Measurements from ENCODE around the gene LRSAM1. TPM values are rescaled to one million over a fixed set of nuclear protein-coding genes. Genes with fewer than 3 reads are reported as not detected.

The LRSAM1 gene
- total and polyA plus RNA-seq, 2 of the 8 experiments (the other 6 are each of a cell fraction or from before 2014, with no cell fraction given) = 9.7 to 18.3 TPM

DNA sequence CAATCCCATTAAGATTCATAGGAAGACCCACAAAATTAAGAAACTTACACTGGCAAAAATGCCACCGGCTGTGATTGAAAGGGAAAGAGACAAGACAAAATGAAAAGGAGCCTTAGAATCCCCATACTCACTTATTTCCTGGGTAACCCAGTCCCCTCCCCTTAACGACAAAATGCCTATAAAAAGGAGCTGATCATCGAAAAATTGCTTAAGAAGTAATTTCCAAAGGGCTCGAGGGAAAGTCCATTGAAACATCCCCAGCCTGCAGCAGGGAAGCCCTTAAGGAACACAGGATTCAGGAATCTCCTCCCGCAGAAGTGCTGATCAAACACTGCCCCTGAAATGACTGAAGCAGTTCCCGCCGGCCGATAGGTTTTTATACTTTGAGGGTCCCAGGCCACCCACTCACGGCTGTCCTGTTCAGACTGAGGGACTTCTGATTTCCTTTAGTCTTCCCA lies 27.8 kb upstream of the LRSAM1 start:
- ChIA-PET POLR2A (ENCODE audit: partially characterized antibody) (interaction anchor here (1.0 to 6.3 kb wide), 13 partner anchors 8 to 116 kb away, joined by 3 to 59 read pairs (median 6); partner anchors contain the start of genes LRSAM1, RPL12 and SLC2A8), CTCF (ENCODE audit: partially characterized antibody) (interaction anchor here (0.8 to 1.9 kb wide), 8 partner anchors 25 to 509 kb away, joined by 3 to 7 read pairs (median 3); partner anchors contain the start of genes RALGPS1 and SLC2A8)
- H4K20me1 ChIP-seq (replicated peaks in 1 of 2; ENCODE audit: control insufficient read depth in 1 of 2, insufficient read depth in 2 of 2, low read length in 2 of 2) = peaks cover 0 to 6% of the 10 kb centered on the region in 2 experiments
- H2AK5ac ChIP-seq (ENCODE audit: low read depth, low read length) = no peak overlapping the region
- H2AFZ ChIP-seq (ENCODE audit: low read length) = peak overlapping the region; percentile 76
- H3K9me3 ChIP-seq (ENCODE audit: insufficient read depth in 2 of 2, low read depth in 1 of 2, low read length in 1 of 2) = no peaks in the 10 kb centered on the region
- H2BK12ac ChIP-seq (ENCODE audit: low read depth, low read length) = peak overlapping the region; percentile 81; the same call in 1 of the 2 replicates
- H3K23me2 ChIP-seq (ENCODE audit: low read depth, low read length) = peaks cover 13% of the 10 kb centered on the region
- H4K8ac ChIP-seq (ENCODE audit: extremely low read depth, insufficient read depth, low read length) = peak overlapping the region; percentile 63
- H2BK15ac ChIP-seq (ENCODE audit: low read length) = no peak overlapping the region
- no peak overlapping the region for H3K14ac ChIP-seq (ENCODE audit: insufficient read length)
- peak overlapping the region; percentile 58 to 74 for H3K4me2 ChIP-seq (ENCODE audit: insufficient read depth in 1 of 2, low read depth in 2 of 2, low read length in 2 of 2)
- peak overlapping the region; percentile 93 for H2BK5ac ChIP-seq (ENCODE audit: low read depth, low read length)
- TF ChIP-seq GABPA (IDR thresholded peaks at IDR 0.05; ENCODE audit: borderline replicate concordance, insufficient read depth, low read length) = no peak
- TF ChIP-seq CHD2 (IDR thresholded peaks at IDR 0.05; ENCODE audit: low read length) = no peak
- TF ChIP-seq SRF (IDR thresholded peaks at IDR 0.05; ENCODE audit: low read depth, low read length) = no peak
- TF ChIP-seq EGR1 (IDR thresholded peaks at IDR 0.05; ENCODE audit: borderline replicate concordance, low read depth, low read length) = no peak
- no peak for TF ChIP-seq CHD1 (IDR thresholded peaks at IDR 0.05; ENCODE audit: low read depth, low read length)
- TF ChIP-seq RNF2 (IDR thresholded peaks at IDR 0.05; ENCODE audit: borderline replicate concordance, low read depth, low read length, missing control alignments, poor library complexity, severe bottlenecking) = no peak
- no peak for TF ChIP-seq KDM1A (IDR thresholded peaks at IDR 0.05; ENCODE audit: borderline replicate concordance, low read length)
- 0 out of 2 replicates have a peak, but pooled peaks have one; percentile 9 for TF ChIP-seq SP1 (IDR thresholded peaks at IDR 0.05; ENCODE audit: low read depth, low read length)
- H3K23ac ChIP-seq (ENCODE audit: insufficient read length) = no peak overlapping the region
- FAIRE-seq (no peak), DNase-seq (ENCODE audit: low read depth in 1 of 2, low spot score in 2 of 2) (no peak)
- no peak overlapping the region for H4K91ac ChIP-seq (replicated peaks; ENCODE audit: insufficient read length, low read length)
- H3K9ac ChIP-seq (replicated peaks in 1 of 4; ENCODE audit: extremely low read depth in 1 of 4, low read depth in 3 of 4, low read length in 3 of 4) = peak overlapping the region; percentile 66 to 90 (median 88)
- no peak overlapping the region for H2BK20ac ChIP-seq (ENCODE audit: low read length)
- H3K79me2 ChIP-seq (ENCODE audit: control insufficient read depth in 1 of 2, insufficient read depth in 2 of 2, low read length in 2 of 2) = peaks cover 7 to 43% of the 10 kb centered on the region in 2 experiments
- H3K27me3 ChIP-seq (replicated peaks in 1 of 4; ENCODE audit: control insufficient read depth in 3 of 4, extremely low read depth in 1 of 4, insufficient read depth in 3 of 4, low read length in 3 of 4) = no peaks in the 10 kb centered on the region
- H3K4me1 ChIP-seq (replicated peaks in 1 of 4; ENCODE audit: control insufficient read depth in 3 of 4, insufficient read depth in 4 of 4, low read length in 3 of 4) = peaks cover 0 to 12% (median 6%) of the 10 kb centered on the region in 4 experiments; a peak in 5 of 7 replicates
- H2BK120ac ChIP-seq (replicated peaks; ENCODE audit: low read depth, low read length) = no peak overlapping the region
- H3K36me3 ChIP-seq (ENCODE audit: control insufficient read depth in 2 of 4, insufficient read depth in 4 of 4, low read length in 3 of 4) = peaks cover 0 to 3% (median 0%) of the 10 kb centered on the region in 4 experiments; a peak in 3 of 8 replicates
- H4K5ac ChIP-seq (ENCODE audit: insufficient read length, low read depth, low read length) = peak overlapping the region; percentile 12
- peak overlapping the region; percentile 17 for H3K56ac ChIP-seq (replicated peaks; ENCODE audit: insufficient read length, low read depth, low read length)
- H3K79me1 ChIP-seq (ENCODE audit: low read depth, low read length) = peaks cover 4% of the 10 kb centered on the region
- H3K27ac ChIP-seq (ENCODE audit: low read depth, low read length) = peak overlapping the region; percentile 94
- H3K4ac ChIP-seq (replicated peaks; ENCODE audit: insufficient read length, low read depth, low read length) = no peak overlapping the region
- 9% methylated on average over 9 of the region's 9 CpGs; no CpG with 5 or more reads in 1 of the 2 experiments for WGBS, 2 experiments (ENCODE audit: extremely low coverage in 1 of 2, insufficient coverage in 1 of 2, insufficient read length in 1 of 2, insufficient replicate concordance in 2 of 2, low coverage in 1 of 2, low lambda C conversion rate in 2 of 2, missing lambda C conversion rate in 1 of 2)
- H3K4me3 ChIP-seq (ENCODE audit: extremely low read depth in 1 of 4, insufficient read depth in 2 of 4, low read depth in 3 of 4, low read length in 4 of 4) = peak overlapping the region; percentile 87 to 96 (median 94)
- peak overlapping the region; percentile 62 for H3K18ac ChIP-seq (ENCODE audit: extremely low read depth, low read length)

Data from H1 (cell line).